Lower leg skin (tissue), 4 donors: ENCODE results near the gene SSH2. TPM values are rescaled to one million over a fixed set of nuclear protein-coding genes. Genes with fewer than 3 reads are reported as not detected.

Experiments used
- DNase-seq, 2 donors: peaks; one replicate each; pipeline ENCODE4 v3.0.0-alpha.2; 2019; ENCODE audit warnings: low spot score in 2 of 2
- H3K4me3 ChIP-seq: fragments of 200-600 bp; sonication (generic); 2 replicates; pipeline ENCODE4 v1.5.1; 2017; ENCODE audit warnings: mild to moderate bottlenecking, low read depth; ENCODE audit not compliant: poor library complexity, severe bottlenecking
- POLR2A ChIP-seq, 2 donors: fragments of 450-650 bp; IDR thresholded peaks; one replicate each; pipeline ENCODE4 v1.6.1; 2016 to 2017; ENCODE audit warnings: antibody characterized with exemption in 2 of 2, mild to moderate bottlenecking in 1 of 2, moderate library complexity in 1 of 2
- WGBS, 2 donors: methylation state at CpG; one replicate each; pipeline ENCODE4 v1.1.5; 2018; 5-methylcytosine and 5-hydroxymethylcytosine counted together
- intact Hi-C: fragments of 100-400 bp; cut with DNase I; formaldehyde crosslinking; loops from one replicate; pipeline ENCODE4 v1.15.0; 2023; ENCODE audit warnings: low total_unique reads
- total RNA-seq, 4 donors: library from RNA; depleted of rRNA; stranded (reverse); fragments of >200 nt; gene quantifications; one replicate each; pipeline ENCODE4 v1.1.0, GENCODE V29; 2016
- TF ChIP-seq, protein P1 (sequence below), 3 donors: fragments of 450-650 bp; IDR thresholded peaks; one replicate each; pipeline ENCODE4 v1.5.1; 2016; ENCODE audit warnings: antibody characterized with exemption in 3 of 3, mild to moderate bottlenecking in 3 of 3, moderate library complexity in 2 of 3

SSH2 gene
- total RNA-seq, 4 donors from 2014 or later: 10.0 to 20.3 (median 15.3) TPM

DNA sequence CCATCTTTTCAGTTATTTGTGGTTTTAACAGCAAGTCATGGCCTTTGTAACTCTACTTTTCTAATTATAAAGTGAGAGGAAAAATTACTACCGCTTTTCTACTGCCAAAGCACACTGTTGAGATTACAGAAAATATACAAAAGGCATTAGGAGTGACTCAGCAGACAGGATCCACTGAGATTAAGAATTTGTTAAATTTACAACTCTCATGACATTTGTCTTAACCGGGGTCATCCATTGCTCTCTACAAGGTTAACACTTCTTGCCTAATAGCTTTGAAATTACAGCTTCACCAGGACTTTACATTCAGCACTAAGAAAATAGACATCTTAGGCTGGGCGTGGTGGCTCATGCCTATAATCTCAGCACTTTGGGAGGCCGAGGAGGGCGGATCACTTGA lies 93.4 kb downstream of the SSH2 start:
- no peak overlapping the region for H3K4me3 ChIP-seq
- no peak for DNase-seq
- intact Hi-C loops: no loop called here
- TF ChIP-seq, protein P1, sequence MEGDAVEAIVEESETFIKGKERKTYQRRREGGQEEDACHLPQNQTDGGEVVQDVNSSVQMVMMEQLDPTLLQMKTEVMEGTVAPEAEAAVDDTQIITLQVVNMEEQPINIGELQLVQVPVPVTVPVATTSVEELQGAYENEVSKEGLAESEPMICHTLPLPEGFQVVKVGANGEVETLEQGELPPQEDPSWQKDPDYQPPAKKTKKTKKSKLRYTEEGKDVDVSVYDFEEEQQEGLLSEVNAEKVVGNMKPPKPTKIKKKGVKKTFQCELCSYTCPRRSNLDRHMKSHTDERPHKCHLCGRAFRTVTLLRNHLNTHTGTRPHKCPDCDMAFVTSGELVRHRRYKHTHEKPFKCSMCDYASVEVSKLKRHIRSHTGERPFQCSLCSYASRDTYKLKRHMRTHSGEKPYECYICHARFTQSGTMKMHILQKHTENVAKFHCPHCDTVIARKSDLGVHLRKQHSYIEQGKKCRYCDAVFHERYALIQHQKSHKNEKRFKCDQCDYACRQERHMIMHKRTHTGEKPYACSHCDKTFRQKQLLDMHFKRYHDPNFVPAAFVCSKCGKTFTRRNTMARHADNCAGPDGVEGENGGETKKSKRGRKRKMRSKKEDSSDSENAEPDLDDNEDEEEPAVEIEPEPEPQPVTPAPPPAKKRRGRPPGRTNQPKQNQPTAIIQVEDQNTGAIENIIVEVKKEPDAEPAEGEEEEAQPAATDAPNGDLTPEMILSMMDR (IDR thresholded peaks at IDR 0.05): no peak
- 76 to 81% methylated on average over 5 of the region's 5 CpGs for WGBS, 2 donors

DNA sequence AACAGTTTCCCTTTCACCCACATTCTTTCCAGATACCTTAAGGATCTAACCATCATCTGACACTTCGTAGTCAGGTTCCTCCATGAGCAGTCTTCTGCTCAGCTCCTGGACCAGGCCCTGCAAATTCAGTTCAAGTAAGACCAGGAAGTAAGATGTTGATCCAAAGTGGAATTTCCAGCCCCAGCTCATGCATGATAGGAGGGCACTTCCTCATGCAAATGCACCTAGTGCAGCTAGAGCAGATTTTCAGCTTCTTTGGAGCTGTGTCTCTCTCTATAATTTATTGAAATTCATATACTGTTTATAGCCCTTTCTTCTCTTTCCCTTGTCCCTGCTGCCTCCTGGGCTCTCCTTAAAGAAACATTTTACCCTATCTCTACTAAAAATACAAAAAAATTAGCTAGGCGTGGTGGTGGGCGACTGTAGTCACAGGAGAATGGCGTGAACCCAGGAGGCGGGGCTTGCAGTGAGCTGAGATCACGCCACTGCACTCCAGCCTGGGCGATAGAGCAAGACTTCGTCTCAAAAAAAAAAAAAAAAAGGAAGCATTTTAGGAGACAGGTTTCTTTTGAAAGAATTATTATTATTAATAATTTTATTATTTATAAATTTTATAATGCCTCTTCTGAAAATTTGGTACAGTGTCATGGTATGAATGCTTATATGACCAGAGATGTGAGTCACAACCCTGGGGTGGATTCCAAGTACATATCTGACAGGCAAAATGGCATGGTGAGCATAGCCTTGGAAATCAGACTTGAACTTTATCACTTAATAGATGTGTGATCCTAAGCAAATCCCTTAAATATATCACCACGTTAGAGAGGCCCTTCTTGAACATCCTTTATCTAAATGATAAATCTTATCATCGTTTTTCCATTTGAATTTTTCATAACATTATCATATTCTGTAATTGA lies 94.3 kb downstream of the SSH2 start:
- no peak overlapping the region for H3K4me3 ChIP-seq
- DNase-seq: no peak
- WGBS, 2 donors: 83 to 86% methylated on average over 10 of the region's 10 CpGs
- TF ChIP-seq POLR2A (IDR thresholded peaks at IDR 0.05): no peak
- TF ChIP-seq, protein P1 (IDR thresholded peaks at IDR 0.05): no peak
- intact Hi-C loops: no loop called here

DNA sequence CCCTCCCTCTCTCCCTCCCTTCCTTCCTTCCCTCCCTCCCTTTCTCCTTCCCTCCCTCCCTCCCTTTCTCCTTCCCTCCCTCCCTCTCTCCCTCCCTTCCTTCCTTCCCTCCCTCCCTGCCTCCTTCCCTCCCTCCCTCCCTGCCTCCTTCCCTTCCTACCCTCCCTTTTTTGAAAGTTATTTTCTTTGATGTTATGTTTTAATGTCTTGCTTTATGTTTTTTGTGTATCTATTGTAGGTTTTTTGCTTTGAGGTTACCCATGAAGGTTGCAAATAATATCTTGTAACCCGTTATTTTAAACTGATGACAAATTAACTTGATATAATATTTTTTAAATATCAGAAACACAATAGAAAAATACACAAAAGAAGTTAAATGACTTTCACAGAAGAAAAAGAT lies 96.2 kb downstream of the SSH2 start:
- no peak for TF ChIP-seq POLR2A (IDR thresholded peaks at IDR 0.05)
- TF ChIP-seq, protein P1 (IDR thresholded peaks at IDR 0.05): no peak
- WGBS, 2 donors: 92 to 98% methylated on average over 1 of the region's 1 CpG
- DNase-seq: no peak
- H3K4me3 ChIP-seq: no peak overlapping the region
- intact Hi-C loops: no loop called here

DNA sequence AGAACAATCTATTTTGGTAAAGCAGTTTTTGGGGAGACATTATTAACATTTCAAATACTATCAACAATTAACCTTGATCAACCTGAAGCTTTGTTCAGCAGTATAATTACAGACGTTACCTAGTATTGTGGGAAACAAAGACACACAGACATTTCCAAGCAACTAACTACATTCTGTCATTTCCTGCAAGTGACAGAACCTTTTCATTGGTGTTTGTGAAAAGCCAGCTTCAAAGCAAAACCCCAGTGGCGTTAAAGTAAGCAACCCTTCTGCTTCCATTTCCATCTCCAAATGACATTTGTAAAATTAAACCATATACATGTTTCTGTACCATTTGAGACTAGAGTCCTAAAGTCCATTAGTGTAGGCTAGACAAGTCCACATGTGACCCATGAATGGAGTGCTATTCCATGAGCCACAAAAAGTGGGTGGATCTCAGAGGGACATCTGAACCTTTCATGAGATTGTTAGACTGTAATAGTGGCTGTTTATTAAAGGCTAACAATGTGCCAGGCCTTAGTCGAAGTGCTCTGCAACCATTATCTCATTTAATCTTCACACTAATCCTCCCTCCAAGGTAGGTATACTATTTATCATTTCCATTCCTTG lies 101.2 kb downstream of the SSH2 start:
- intact Hi-C loops: no loop called here
- WGBS, 2 donors: 83% methylated on average over 3 of the region's 3 CpGs

DNA sequence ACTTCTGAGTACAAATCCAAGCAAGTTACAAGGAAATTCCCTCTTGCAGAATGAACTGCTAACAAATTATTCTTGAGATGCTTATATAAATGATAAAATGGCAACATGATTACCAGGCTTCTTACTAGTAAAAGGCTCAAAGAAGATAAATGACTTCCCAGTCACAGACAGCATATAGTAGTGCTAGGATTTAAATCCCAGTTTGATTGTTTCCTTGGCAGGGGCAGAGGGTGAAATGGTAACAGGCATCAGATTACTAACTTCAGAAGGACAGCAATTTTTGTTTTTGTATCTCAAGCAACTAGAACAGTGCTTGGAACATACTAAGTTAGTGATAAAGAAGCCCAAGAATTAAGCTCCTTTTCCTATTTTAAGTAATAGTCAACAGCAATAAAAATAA lies 102.8 kb downstream of the SSH2 start:
- TF ChIP-seq, protein P1 (IDR thresholded peaks at IDR 0.05): no peak
- no peak for TF ChIP-seq POLR2A (IDR thresholded peaks at IDR 0.05)
- H3K4me3 ChIP-seq: no peak overlapping the region
- intact Hi-C loops: no loop called here
- no peak for DNase-seq

More for the DNA sequence above, 101.2 kb downstream of the SSH2 start:
- no peak for DNase-seq
- no peak overlapping the region for H3K4me3 ChIP-seq
- no peak for TF ChIP-seq POLR2A (IDR thresholded peaks at IDR 0.05)
- TF ChIP-seq, protein P1 (IDR thresholded peaks at IDR 0.05): no peak
